ENCODE results near the gene HRK.
"Not testable (repeated sequence)": the region's sequence is repeated elsewhere in the genome, so short reads cannot be mapped to it uniquely, and the experiment has no call there.

HRK gene

DNA sequence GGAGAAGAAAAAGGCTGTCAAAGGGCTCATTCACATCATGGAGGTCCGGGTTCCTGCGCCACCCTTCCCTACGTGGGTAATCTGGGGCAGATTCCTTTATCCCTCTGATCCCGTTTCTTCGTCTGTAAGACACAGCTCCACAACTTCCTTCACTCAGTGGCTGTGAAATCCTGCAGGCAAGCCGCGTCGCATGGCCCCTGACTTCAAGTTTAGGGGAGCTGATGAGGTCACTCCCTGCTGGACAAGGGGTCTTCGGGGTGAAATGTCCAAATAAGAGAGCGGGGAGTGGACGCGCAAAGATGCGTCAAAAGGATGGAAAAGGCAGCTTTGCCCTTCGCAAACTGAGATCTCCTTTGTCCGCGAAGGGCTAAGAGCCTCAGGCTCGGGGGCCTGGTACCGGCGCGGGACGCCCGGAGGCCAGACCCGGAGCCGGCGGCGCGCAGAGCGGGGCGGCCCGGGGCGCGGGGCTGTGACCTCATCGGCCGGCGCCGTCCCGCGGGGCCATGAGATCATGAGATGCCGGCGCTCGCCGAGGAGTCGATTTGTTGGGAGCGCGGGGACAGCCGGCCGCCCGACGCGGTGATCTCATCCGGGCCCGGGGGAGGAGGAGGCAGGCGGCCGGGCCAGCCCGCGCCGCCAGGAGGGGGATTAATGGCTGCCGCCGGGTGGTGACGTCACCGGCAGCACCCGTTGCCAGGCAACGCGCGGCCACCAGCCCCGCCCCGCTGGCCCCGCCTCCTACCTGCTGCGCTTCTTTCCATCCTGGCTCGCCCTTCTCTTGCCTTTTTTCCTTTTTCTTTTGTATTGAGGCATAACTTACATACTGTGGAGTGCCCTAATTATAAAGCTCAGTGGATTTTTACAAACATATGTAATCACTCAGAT, 62.1 kb downstream of the HRK start:
- DNase-seq (ENCODE audit: low spot score), result peak; percentile 90

GRCh38 chr12:116818341-116818856, 62.8 kb downstream of the HRK start:
- peak; percentile 30 for DNase-seq (ENCODE audit: low spot score)

DNA sequence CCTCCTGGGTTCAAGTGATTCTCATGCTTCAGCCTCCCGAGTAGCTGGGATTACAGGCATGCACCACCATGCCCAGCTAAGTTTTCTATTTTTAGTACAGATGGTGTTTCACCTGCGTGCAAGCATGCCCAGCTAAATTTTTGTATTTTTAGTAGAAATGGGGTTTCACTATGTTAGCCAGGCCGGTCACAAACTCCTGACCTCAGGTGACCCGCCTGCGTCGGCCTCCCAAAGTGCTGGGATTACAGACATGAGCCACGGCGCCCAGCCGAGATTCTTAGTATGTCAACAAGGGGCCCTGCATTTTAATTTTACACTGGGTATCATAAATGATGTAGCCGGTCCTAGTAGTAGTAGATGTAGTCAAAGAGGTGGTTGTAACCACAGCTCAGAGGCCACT, 66.5 kb downstream of the HRK start:
- not testable (repeated sequence) for DNase-seq (ENCODE audit: low spot score)

GRCh38 chr12:116813271-116814041, 67.8 kb downstream of the HRK start:
- no peak for DNase-seq (ENCODE audit: low spot score)

GRCh38 chr12:116812238-116812637, 69.0 kb downstream of the HRK start:
- DNase-seq (ENCODE audit: low spot score), result no peak

DNA sequence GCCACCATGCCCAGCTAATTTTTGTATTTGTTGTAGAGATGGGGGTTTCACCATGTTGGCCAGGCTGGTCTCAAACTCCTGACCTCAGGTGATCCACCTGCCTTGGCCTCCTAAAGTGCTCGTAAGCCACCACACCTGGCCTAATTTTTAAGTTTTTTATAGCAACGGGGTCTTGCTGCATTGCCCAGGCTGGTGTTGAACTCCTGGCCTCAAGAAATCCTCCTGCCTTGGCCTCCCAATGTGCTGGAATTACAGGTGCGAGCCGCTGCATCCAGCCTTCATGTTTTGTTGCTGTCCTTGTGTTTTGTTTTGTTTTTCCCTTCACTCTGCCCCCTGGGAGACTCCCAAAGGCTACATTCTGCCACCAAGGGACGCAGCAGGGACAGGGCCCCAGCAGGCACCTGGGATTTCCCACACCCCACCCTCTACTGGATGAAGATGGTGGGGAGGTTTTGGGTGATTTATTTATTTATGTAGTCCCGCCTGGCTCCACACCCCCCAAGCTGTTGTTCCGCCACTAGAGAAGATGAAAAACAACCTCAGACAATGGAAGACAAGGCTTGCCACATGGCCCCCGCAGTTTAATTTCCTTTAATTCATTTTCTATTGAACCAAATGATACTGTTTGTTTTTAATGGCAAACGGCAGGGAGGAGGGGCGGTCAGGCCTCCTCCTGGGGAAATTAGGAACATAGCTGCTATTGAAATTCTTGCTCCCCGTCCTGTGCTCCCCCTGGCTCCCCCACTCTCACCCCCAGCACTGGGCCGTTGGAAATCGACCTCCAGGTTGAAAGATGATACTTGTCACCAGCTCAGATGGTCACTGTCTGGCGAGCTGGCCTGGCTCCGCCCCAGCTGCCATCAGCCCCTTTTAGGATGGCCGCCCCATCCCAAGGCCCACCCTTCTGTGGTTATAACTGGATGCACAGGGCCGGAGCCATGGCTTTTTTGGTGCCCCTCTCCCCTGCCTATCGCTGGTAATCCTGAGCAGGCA, 72.8 kb downstream of the HRK start:
- DNase-seq (ENCODE audit: low spot score), result no peak

DNA sequence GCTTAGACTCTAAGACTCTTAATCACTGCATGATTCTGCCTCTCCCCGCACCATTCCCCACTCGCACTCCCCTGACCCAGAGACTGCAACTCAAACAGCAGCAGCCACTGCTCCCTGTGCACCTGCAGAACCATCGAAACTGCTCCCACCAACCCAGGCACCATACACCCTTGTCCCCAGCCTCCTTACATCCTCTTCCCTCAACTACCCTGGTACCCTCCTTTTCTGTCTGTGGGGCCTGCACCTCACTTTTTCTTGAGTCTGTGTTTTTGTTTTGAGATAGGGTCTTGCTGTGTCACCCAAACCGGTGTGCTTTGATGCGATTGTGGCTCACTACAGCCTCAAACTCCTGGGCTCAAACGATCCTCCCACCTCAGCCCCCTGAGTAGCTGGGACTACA, 73.7 kb downstream of the HRK start:
- DNase-seq (ENCODE audit: low spot score), result no peak

GRCh38 chr12:116806845-116807440, 74.3 kb downstream of the HRK start:
- DNase-seq (ENCODE audit: low spot score), result no peak
